GM23338 (cell line): Measurements from ENCODE around the gene TBCC. TPM values are rescaled to one million over a fixed set of nuclear protein-coding genes. Genes with fewer than 3 reads are reported as not detected.

Experiments used
- ATAC-seq: fragments of 200-7000 bp; cut with Tn5 transposase; 3 replicates; pipeline ENCODE4 v1.9.1; 2020
- DNase-seq: peaks from one replicate; pipeline ENCODE4 v3.0.0-alpha.2; 2015; ENCODE audit warnings: low spot score
- H2AFZ ChIP-seq: fragments of 200-600 bp; sonication (generic); 2 replicates; pipeline ENCODE4 v1.8.0; 2016; ENCODE audit warnings: antibody characterized with exemption, mild to moderate bottlenecking, moderate library complexity
- H3F3A ChIP-seq: fragments of 200-600 bp; sonication (generic); replicated peaks from 2 replicates; pipeline ENCODE4 v1.8.0; 2017; ENCODE audit warnings: antibody characterized with exemption, mixed run types, low read depth
- H3K27ac ChIP-seq: fragments of 200-600 bp; sonication (generic); 2 replicates; pipeline ENCODE4 v1.6.1; 2016; ENCODE audit warnings: low read depth
- H3K27me3 ChIP-seq: fragments of 200-600 bp; sonication (generic); 2 replicates; pipeline ENCODE4 v1.8.0; 2016; ENCODE audit warnings: mild to moderate bottlenecking, mixed run types, moderate library complexity; ENCODE audit not compliant: insufficient read depth
- H3K36me3 ChIP-seq: fragments of 200-600 bp; sonication (generic); 2 replicates; pipeline ENCODE4 v1.8.0; 2016; ENCODE audit warnings: mild to moderate bottlenecking; ENCODE audit not compliant: insufficient read depth
- H3K4me1 ChIP-seq: fragments of 200-600 bp; sonication (generic); 2 replicates; pipeline ENCODE4 v1.8.0; 2016; ENCODE audit warnings: mild to moderate bottlenecking, moderate library complexity; ENCODE audit not compliant: insufficient read depth
- H3K4me2 ChIP-seq: fragments of 200-600 bp; sonication (generic); 2 replicates; pipeline ENCODE4 v1.7.1; 2017; ENCODE audit warnings: mixed run types
- H3K4me3 ChIP-seq: fragments of 200-600 bp; sonication (generic); 2 replicates; pipeline ENCODE4 v1.6.1; 2016; ENCODE audit warnings: mixed run types
- H3K79me2 ChIP-seq: fragments of 200-600 bp; sonication (generic); replicated peaks from 2 replicates; pipeline ENCODE4 v1.8.0; 2017; ENCODE audit warnings: mild to moderate bottlenecking; ENCODE audit not compliant: insufficient read depth
- H3K9me2 ChIP-seq: fragments of 200-600 bp; sonication (generic); 2 replicates; pipeline ENCODE4 v1.8.0; 2017; ENCODE audit not compliant: insufficient read depth
- H4K20me1 ChIP-seq: fragments of 200-600 bp; sonication (generic); replicated peaks from 2 replicates; pipeline ENCODE4 v1.8.0; 2017; ENCODE audit warnings: mild to moderate bottlenecking; ENCODE audit not compliant: insufficient read depth
- H3K27ac Mint-ChIP-seq: 2 replicates; pipeline ENCODE4 v1.8.0; 2020; ENCODE audit warnings: inconsistent platforms, mild to moderate bottlenecking, moderate library complexity, mixed read lengths
- H3K27me3 Mint-ChIP-seq: 3 replicates; pipeline ENCODE4 v1.8.0; 2022; ENCODE audit warnings: low read depth, mild to moderate bottlenecking, moderate library complexity, mixed read lengths, inconsistent platforms; ENCODE audit not compliant: insufficient read depth, poor library complexity
- H3K36me3 Mint-ChIP-seq: 3 replicates; pipeline ENCODE4 v1.8.0; 2021; ENCODE audit warnings: low read depth, mild to moderate bottlenecking, inconsistent platforms, moderate library complexity, mixed read lengths
- H3K4me1 Mint-ChIP-seq: 3 replicates; pipeline ENCODE4 v1.8.0; 2020; ENCODE audit warnings: mild to moderate bottlenecking, inconsistent platforms, mixed read lengths
- H3K4me3 Mint-ChIP-seq: 3 replicates; pipeline ENCODE4 v1.8.0; 2021; ENCODE audit warnings: moderate library complexity, mild to moderate bottlenecking, inconsistent platforms, mixed read lengths
- H3K9me3 Mint-ChIP-seq: 3 replicates; pipeline ENCODE4 v1.8.0; 2020; ENCODE audit warnings: moderate library complexity, mild to moderate bottlenecking, inconsistent platforms, mixed read lengths
- CREB1 ChIP-seq: fragments of 250-450 bp; sonication (Bioruptor Pico); IDR thresholded peaks from 2 replicates; pipeline ENCODE4 v1.5.0; 2020; ENCODE audit warnings: low read depth, mild to moderate bottlenecking, moderate library complexity
- ETS1 ChIP-seq: IDR thresholded peaks from 2 replicates; pipeline ENCODE4 v1.6.1; 2016; ENCODE audit warnings: antibody characterized with exemption
- EZH2 ChIP-seq: fragments of 200-600 bp; sonication (generic); IDR thresholded peaks from one replicate; pipeline ENCODE4 v1.8.0; 2017; ENCODE audit warnings: antibody characterized with exemption, mild to moderate bottlenecking, low read depth; ENCODE audit not compliant: unreplicated experiment
- EZH2phosphoT487 ChIP-seq: fragments of 200-600 bp; sonication (generic); IDR thresholded peaks from one replicate; pipeline ENCODE4 v1.8.1; 2018; ENCODE audit warnings: antibody characterized with exemption; ENCODE audit not compliant: unreplicated experiment
- JUNB ChIP-seq: IDR thresholded peaks from one replicate; pipeline ENCODE4 v1.6.1; 2016; ENCODE audit warnings: antibody characterized with exemption; ENCODE audit not compliant: unreplicated experiment
- NANOG ChIP-seq: IDR thresholded peaks from 2 replicates; pipeline ENCODE4 v1.6.1; 2016; ENCODE audit warnings: antibody characterized with exemption, borderline replicate concordance
- POLR2AphosphoS5 ChIP-seq: IDR thresholded peaks from 2 replicates; pipeline ENCODE4 v1.6.1; 2016; ENCODE audit warnings: antibody characterized with exemption, low read depth
- REST ChIP-seq: IDR thresholded peaks from one replicate; pipeline ENCODE4 v1.6.1; 2018; ENCODE audit warnings: antibody characterized with exemption; ENCODE audit not compliant: unreplicated experiment
- STAT1 ChIP-seq: IDR thresholded peaks from one replicate; pipeline ENCODE4 v1.6.1; 2016; ENCODE audit warnings: antibody characterized with exemption; ENCODE audit not compliant: unreplicated experiment
- ZNF114 ChIP-seq: fragments of 250-450 bp; sonication (Bioruptor Pico); IDR thresholded peaks from 2 replicates; pipeline ENCODE4 v1.5.0; 2020; ENCODE audit warnings: mild to moderate bottlenecking, moderate library complexity
- ZNF331 ChIP-seq: fragments of 250-450 bp; sonication (Bioruptor Pico); IDR thresholded peaks from 2 replicates; pipeline ENCODE4 v1.5.0; 2020; ENCODE audit warnings: low read depth, mild to moderate bottlenecking, moderate library complexity
- ZNF462 ChIP-seq: fragments of 250-450 bp; sonication (Bioruptor Pico); IDR thresholded peaks from 2 replicates; pipeline ENCODE4 v1.5.0; 2020; ENCODE audit warnings: mild to moderate bottlenecking, moderate library complexity
- polyA plus RNA-seq: library from polyadenylated mRNA; unstranded; fragments of >200 nt; fragmentation: Nextera tagmentation; extraction: Ambion mirVana; gene quantifications from 2 replicates; pipeline ENCODE4 v1.2.1, GENCODE V29; 2016
- total RNA-seq: library from RNA; depleted of rRNA; stranded (reverse); fragments of >200 nt; shearing (Covaris generic); gene quantifications from 2 replicates; pipeline ENCODE4 v1.2.3, GENCODE V29; 2014
- TF ChIP-seq, protein P1 (sequence below), 2 experiments: fragments of 200-600 bp in 1 of 2; sonication (generic) in 1 of 2; conservative IDR thresholded peaks; 2 replicates each; pipeline versions ENCODE4 v1.5.1 to v1.6.1; 2016 to 2017; ENCODE audit warnings: antibody characterized with exemption in 2 of 2, low read depth in 2 of 2, mild to moderate bottlenecking in 2 of 2, moderate library complexity in 1 of 2

The TBCC gene
- total and polyA plus RNA-seq, 2 experiments from 2014 or later = 45.0 to 48.3 TPM

DNA sequence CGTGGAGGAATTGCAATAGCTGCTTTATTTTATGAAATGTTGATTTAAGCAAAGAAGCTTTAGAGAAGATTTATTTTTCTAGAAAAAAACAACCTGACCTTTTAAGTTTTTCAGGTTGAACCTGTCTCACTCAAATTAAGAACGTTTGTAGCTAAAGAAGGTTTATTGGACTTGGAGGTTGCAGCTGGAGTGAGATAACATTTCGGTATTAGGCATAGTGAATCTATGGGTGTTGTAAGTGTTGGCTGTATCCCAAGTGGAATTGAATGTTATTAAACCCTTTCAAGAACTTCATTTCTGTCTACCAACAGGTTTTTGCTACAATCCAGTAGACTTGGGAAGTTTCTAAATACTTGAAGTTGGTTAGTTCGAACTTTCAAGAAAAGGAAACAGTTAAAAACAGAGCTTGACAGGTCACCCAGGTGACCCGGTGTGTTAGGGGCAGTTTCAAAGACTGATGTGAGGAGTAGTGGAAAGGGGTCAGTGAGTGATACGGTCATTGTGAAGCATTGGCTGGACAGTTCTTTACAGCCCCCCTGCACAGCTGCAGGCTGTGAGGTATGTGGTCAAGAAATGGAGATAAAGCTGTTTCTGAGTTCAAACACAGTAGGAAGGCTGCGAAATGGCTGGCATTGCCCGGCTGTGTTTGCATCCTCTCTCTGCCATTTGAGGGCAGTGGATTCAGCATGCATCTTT lies 2.4 kb upstream of the TBCC start:
- no peaks in the 10 kb centered on the region for H3K9me2 ChIP-seq
- peaks cover 11% of the 10 kb centered on the region; the same call in 1 of the 2 replicates for H4K20me1 ChIP-seq
- Mint-ChIP-seq H3K4me1 (peaks cover 23% of the 10 kb centered on the region), H3K27ac (no peak overlapping the region), H3K9me3 (no peaks in the 10 kb centered on the region; the same call in 2 of the 3 replicates), H3K36me3 (peaks cover 12% of the 10 kb centered on the region), H3K27me3 (peaks cover 8% of the 10 kb centered on the region), H3K4me3 (peak overlapping the region; percentile 96)
- H3K36me3 ChIP-seq = no peaks in the 10 kb centered on the region
- H3K27me3 ChIP-seq = no peaks in the 10 kb centered on the region
- ATAC-seq = no peak
- H3K4me2 ChIP-seq = peak overlapping the region; percentile 87
- H3F3A ChIP-seq = peaks cover 7% of the 10 kb centered on the region
- H3K4me1 ChIP-seq = no peaks in the 10 kb centered on the region; the same call in 1 of the 2 replicates
- peaks cover 45% of the 10 kb centered on the region for H3K79me2 ChIP-seq
- 0 out of 2 replicates have a peak overlapping the region, but pooled peaks have one; percentile 98 for H3K27ac ChIP-seq
- no peak overlapping the region for H2AFZ ChIP-seq
- no peak for DNase-seq
- H3K4me3 ChIP-seq = peak overlapping the region; percentile 69; the same call in 1 of the 2 replicates
- TF ChIP-seq CREB1 (CRISPR knock-in tag) (no peak), POLR2AphosphoS5 (no peak), EZH2phosphoT487 (no peak), NANOG (no peak), ZNF331 (CRISPR knock-in tag) (no peak), ETS1 (no peak), ZNF462 (CRISPR knock-in tag) (no peak), EZH2 (no peak), REST (no peak), JUNB (no peak), STAT1 (no peak), ZNF114 (CRISPR knock-in tag) (no peak)
- TF ChIP-seq, protein P1, sequence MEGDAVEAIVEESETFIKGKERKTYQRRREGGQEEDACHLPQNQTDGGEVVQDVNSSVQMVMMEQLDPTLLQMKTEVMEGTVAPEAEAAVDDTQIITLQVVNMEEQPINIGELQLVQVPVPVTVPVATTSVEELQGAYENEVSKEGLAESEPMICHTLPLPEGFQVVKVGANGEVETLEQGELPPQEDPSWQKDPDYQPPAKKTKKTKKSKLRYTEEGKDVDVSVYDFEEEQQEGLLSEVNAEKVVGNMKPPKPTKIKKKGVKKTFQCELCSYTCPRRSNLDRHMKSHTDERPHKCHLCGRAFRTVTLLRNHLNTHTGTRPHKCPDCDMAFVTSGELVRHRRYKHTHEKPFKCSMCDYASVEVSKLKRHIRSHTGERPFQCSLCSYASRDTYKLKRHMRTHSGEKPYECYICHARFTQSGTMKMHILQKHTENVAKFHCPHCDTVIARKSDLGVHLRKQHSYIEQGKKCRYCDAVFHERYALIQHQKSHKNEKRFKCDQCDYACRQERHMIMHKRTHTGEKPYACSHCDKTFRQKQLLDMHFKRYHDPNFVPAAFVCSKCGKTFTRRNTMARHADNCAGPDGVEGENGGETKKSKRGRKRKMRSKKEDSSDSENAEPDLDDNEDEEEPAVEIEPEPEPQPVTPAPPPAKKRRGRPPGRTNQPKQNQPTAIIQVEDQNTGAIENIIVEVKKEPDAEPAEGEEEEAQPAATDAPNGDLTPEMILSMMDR (conservative IDR thresholded peaks at IDR 0.05; ENCODE audit: low read depth in 2 of 2) = no peak
